GM21786 (cell line): Measurements from ENCODE around the gene COL8A1.
"Not testable (repeated sequence)": the region's sequence is repeated elsewhere in the genome, so short reads cannot be mapped to it uniquely, and the experiment has no call there.

Source experiments
- ATAC-seq: cut with Tn5 transposase; IDR thresholded peaks from one replicate; pipeline ENCODE4 v1.9.1; 2021; ENCODE audit not compliant: unreplicated experiment

Gene COL8A1

GRCh38 chr3:99702953-99703943 is 64.9 kb downstream of the COL8A1 start:
- no peak for ATAC-seq

- no peak for ATAC-seq
Measured at GRCh38 chr3:99704417-99704816, 66.0 kb downstream of the COL8A1 start.

DNA sequence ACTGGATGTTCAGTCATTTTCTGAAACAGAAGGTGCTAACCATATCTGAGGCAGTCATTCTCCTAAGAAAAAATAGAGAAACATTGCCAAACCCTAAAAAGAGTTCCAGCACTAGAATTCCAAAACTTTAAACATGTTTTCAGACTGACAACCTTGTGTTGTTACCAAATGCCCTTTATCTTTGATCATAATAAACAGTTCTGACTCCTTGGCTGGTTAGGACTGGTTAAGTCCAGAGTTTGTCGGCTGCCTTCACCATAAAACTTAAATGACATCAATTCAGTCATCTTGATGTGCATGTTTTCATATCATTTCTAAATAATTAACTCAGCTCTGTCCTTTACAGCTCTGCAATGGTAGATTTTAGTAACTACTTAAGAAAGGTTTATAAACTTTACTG is 68.0 kb downstream of the COL8A1 start:
- ATAC-seq: no peak

DNA sequence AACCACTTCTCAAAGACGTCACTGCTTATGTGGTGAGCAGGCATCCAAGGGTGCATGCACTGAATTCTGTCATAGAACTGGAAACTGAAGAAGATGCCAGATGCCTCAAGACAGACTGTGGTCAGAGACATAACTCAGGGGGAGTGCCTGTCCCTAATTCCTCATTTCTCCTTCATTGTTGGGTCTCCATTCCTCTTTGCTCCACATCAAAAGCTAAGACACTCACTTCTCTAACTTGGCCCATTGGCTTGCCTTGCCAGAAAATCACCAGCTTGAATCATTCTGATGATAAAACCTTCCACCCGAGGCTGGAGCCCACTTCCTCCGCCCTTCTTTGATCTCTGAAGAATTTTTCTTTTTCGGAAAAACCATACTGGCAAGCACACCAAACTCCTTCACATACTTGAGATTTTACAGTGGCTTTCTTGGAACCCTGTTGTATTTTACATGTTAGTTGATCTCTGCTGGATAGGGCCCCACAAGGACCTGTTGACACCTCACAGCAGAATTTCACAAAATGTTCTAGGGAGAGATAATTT is 69.9 kb downstream of the COL8A1 start:
- no peak for ATAC-seq

DNA sequence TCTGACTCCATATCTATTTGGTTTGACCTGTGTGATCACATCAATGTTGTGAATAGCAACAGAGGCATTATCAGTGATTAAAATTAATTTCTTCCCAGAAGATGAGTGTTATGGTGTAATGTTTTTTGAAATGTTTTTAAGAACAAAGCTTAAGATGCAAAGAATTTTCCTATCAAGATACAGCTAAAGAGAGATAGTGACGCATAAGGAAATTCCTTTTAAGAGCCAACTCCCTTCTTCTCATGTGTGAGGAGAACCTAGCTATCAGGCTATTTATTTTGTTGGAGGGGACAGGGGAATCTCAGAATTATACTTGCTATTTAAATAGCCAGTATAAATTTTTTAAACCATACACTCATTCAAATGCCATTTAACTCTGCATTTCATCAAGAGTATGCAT is 71.3 kb downstream of the COL8A1 start:
- ATAC-seq: no peak

DNA sequence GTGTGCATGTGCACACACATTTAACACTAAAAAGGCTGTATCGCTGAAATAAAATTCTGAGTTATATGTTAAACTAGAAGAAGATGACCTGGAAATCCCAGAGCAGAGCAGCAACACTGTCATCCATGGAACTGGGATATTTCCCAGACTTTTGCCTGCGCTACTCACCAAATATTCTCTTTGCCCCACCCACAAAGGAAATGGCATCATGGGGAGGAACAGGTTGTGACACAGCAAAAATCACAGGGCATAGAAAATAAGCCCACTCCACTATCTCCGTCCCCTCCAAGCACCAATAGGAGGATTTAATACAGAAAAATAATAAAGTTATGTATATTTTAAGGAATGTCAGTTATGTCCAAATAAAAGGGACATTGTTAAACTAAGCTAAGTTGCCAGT is 71.7 kb downstream of the COL8A1 start:
- no peak for ATAC-seq

GRCh38 chr3:99711351-99711750 is 73.0 kb downstream of the COL8A1 start:
- no peak for ATAC-seq

GRCh38 chr3:99712291-99712954 is 74.0 kb downstream of the COL8A1 start:
- ATAC-seq: no peak

- ATAC-seq: no peak
Measured at GRCh38 chr3:99713440-99713839, 75.0 kb downstream of the COL8A1 start.

- ATAC-seq: no peak
Measured at GRCh38 chr3:99714146-99714545, 75.8 kb downstream of the COL8A1 start.

DNA sequence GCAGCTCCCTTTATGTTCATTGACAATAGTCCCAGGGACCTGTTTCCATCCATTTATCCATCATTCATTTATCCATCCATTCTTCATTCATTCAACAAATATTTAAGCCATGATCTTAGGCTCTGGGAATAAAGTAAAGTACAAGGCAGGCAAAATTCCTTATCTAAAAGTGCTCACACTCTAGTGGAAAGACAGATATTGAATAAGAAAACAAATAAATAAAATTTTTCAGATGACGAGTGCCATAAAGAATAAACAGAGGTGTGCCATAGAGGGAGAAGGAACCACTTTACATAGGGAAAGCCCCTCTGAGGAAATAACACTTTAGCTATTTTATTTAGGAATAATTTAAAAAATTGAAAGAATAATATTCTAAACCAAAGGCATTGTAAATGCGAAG is 76.2 kb downstream of the COL8A1 start:
- no peak for ATAC-seq

DNA sequence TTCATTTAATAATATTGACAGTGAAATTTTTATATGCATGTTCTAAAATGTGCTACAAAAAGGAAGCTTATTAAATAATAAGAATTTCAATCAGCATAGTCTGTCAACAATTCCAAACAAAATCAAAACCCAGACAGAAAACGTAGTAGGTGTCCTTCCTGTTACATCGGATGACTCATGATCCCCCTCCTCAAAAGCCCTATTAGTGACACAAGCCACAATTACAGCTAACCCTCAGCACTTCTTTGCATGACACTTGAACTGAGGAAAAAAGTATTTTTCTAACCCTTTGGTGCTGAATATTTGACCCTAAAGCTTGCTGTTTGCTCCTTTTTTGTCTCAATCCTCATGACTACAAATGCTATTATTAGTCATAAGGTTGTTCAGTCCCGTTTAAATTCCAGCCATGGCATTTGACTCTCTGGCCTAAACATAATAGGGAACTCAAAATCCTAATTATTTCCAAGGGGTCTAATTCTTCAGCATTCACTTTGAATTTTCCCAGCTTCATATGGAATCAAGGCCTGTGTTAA is 78.1 kb downstream of the COL8A1 start:
- ATAC-seq: no peak

- ATAC-seq: no peak
Measured at GRCh38 chr3:99720985-99721632, 82.7 kb downstream of the COL8A1 start.

DNA sequence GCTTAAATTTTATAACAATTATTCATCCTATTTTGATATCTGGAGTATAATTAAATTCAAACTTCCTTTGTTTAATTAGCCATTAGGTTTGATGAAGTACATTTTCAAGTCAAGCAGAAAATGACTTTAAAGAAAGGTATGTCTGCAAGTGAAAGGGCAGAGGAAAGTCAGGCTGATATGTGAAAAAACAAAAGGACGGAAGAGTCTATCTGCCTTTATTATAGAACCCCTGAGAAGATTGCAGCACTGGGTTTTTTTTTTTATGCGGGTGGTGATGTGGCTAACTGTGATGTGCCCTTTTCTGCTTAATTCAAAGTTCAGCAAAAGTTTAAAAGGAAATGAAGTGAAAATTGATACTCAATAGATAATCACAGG is 83.2 kb downstream of the COL8A1 start:
- ATAC-seq: no peak

DNA sequence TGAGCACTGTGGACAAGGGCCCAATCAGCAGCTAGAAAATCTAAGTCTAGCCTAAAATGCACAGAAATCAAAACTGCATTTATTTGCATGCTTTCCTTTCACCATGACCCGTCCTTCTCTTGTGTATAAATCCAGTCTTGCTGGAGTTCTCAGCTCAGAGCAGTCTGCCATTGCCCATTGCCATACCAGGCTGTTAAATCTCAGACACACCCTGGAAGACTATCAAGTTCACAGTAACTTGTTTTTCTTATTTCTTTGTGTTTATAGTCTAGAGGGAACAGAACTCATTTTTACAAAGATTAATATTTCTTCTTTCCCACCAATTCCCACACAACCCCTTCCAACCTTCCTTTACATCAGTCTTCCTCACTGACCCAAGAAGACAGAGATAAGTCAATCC is 85.9 kb downstream of the COL8A1 start:
- no peak for ATAC-seq

- ATAC-seq: no peak
Measured at GRCh38 chr3:99730870-99731269, 92.5 kb downstream of the COL8A1 start.

DNA sequence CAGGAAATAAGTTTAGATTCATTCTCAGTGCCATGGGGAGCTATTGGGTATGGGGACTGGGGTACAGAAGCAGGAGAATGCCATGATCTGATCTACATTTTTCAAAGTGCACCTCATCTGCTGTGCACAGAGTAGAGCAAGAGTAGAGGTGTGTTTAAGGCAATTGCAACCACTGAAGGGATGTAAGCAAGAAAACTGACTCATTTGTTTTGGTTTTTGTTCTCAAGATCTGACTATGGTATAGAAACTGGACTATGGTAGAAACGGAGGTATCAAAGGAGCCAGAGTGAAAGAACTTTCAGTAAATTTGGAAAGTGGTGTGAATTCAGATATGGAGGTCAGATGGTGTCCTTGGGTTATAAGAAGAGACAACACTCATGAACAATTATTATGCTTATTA is 93.1 kb downstream of the COL8A1 start:
- ATAC-seq: no peak

GRCh38 chr3:99740371-99740770 is 102.0 kb downstream of the COL8A1 start:
- not testable (repeated sequence) for ATAC-seq

DNA sequence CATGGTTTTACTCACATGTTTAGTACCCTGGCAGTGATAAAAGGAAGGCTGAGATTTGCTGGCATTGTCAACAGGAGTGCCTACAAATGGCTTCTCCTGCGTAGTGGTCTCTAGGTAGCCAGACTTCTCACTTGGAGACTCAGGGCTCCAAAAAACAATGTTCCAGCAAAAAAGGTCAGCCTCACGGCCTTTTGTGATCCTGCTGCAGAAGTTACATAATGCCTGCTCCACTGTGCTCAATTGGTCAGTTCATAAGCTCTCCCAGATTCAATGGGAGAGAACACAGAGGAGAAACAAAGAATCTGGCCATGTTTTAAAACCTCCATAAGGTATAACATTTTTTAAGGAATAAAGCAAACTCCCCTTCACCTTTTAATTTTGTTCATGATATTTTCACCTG is 103.2 kb downstream of the COL8A1 start:
- ATAC-seq: no peak

- no peak for ATAC-seq
Measured at GRCh38 chr3:99747915-99748314, 109.5 kb downstream of the COL8A1 start.

GRCh38 chr3:99751649-99752048 is 113.3 kb downstream of the COL8A1 start:
- no peak for ATAC-seq
